T-cell (primary cell): ENCODE data around the gene GALNTL6. TPM values are rescaled to one million over a fixed set of nuclear protein-coding genes. Genes with fewer than 3 reads are reported as not detected.
"Not testable (repeated sequence)": the region's sequence is repeated elsewhere in the genome, so short reads cannot be mapped to it uniquely, and the experiment has no call there.

Source experiments
- ATAC-seq, 4 experiments: fragments of 200-7000 bp in 3 of 4; fragments of 150-1000 bp in 1 of 4; cut with Tn5 transposase; replicated peaks in 1 of 4; 1 replicate in 3 of 4; 2 replicates in 1 of 4; pipeline ENCODE4 v1.10.0; 2021; ENCODE audit warnings: moderate library complexity in 3 of 4, mild to moderate bottlenecking in 2 of 4, moderate number of reproducible peaks in 1 of 4
- CTCF ChIA-PET, 2 donors: fragments of 300-600 bp; sonication (Branson Sonifier 250); formaldehyde crosslinking; loops; one replicate each; lab custom pipeline; 2022; ENCODE audit warnings: antibody characterized with exemption in 2 of 2; lab: Charles Lee
- POLR2A ChIA-PET, 2 donors: fragments of 300-600 bp; sonication (Branson Sonifier 250); formaldehyde crosslinking; loops; one replicate each; lab custom pipeline; 2022; ENCODE audit warnings: antibody characterized with exemption in 2 of 2; lab: Charles Lee
- DNase-seq, 35 experiments: peaks; one replicate each; pipeline versions ENCODE4 v3.0.0 to v3.0.0-alpha.2; 2013 to 2023
- H3K27ac ChIP-seq: one replicate; pipeline ENCODE4 v1.5.1; 2013; ENCODE audit warnings: low read length
- H3K27me3 ChIP-seq, 2 experiments: replicated peaks in 1 of 2; 1 replicate in 1 of 2; 2 replicates in 1 of 2; pipeline versions ENCODE4 v1.6.1 to v1.7.0; 2013; ENCODE audit warnings: low read length in 1 of 2, mixed read lengths in 1 of 2; ENCODE audit not compliant: control insufficient read depth in 2 of 2, insufficient read depth in 2 of 2; ENCODE audit errors: extremely low read depth in 1 of 2
- H3K36me3 ChIP-seq, 2 donors: 1 replicate in 1 of 2; 2 replicates in 1 of 2; pipeline versions ENCODE4 v1.6.1 to v1.7.0; 2013; ENCODE audit warnings: low read length in 1 of 2; ENCODE audit not compliant: control insufficient read depth in 2 of 2, insufficient read depth in 1 of 2; ENCODE audit errors: extremely low read depth in 1 of 2
- H3K4me1 ChIP-seq, 2 experiments: 1 replicate in 1 of 2; 2 replicates in 1 of 2; pipeline versions ENCODE4 v1.6.1 to v1.7.0; 2013; ENCODE audit warnings: low read length in 2 of 2, mixed read lengths in 1 of 2; ENCODE audit not compliant: insufficient read depth in 2 of 2, control insufficient read depth in 1 of 2; ENCODE audit errors: extremely low read depth in 1 of 2
- H3K4me3 ChIP-seq, 2 donors: 1 replicate in 1 of 2; 2 replicates in 1 of 2; pipeline versions ENCODE4 v1.5.1 to v1.7.0; 2013; ENCODE audit warnings: mild to moderate bottlenecking in 2 of 2, low read length in 1 of 2, moderate library complexity in 1 of 2; ENCODE audit not compliant: control insufficient read depth in 1 of 2; ENCODE audit errors: extremely low read depth in 1 of 2
- H3K9me3 ChIP-seq: 2 replicates; pipeline ENCODE4 v1.7.0; 2013
- H3K27ac Mint-ChIP-seq, 2 donors: one replicate each; pipeline ENCODE4 v1.8.0; 2020 to 2021; ENCODE audit warnings: mild to moderate bottlenecking in 2 of 2, mixed read lengths in 2 of 2
- H3K27me3 Mint-ChIP-seq, 2 donors: one replicate each; pipeline ENCODE4 v1.8.0; 2021 to 2022; ENCODE audit warnings: mixed read lengths in 2 of 2
- H3K36me3 Mint-ChIP-seq: one replicate; pipeline ENCODE4 v1.8.0; 2021; ENCODE audit warnings: mixed read lengths
- H3K4me1 Mint-ChIP-seq, 3 donors: one replicate each; pipeline ENCODE4 v1.8.0; 2020 to 2022; ENCODE audit warnings: mixed read lengths in 3 of 3, mild to moderate bottlenecking in 1 of 3
- H3K4me3 Mint-ChIP-seq, 3 donors: one replicate each; pipeline ENCODE4 v1.8.0; 2020 to 2022; ENCODE audit warnings: mild to moderate bottlenecking in 3 of 3, mixed read lengths in 3 of 3, moderate library complexity in 3 of 3
- H3K9me3 Mint-ChIP-seq, 3 donors: one replicate each; pipeline ENCODE4 v1.8.0; 2020 to 2022; ENCODE audit warnings: mixed read lengths in 3 of 3
- WGBS: methylation state at CpG from one replicate; pipeline ENCODE4 v1.1.5; 2013; ENCODE audit warnings: missing lambda C conversion rate; ENCODE audit not compliant: insufficient coverage; 5-methylcytosine and 5-hydroxymethylcytosine counted together
- total RNA-seq, 35 experiments: library from RNA in 6 of 35; stranded (reverse) in 6 of 35; fragments of 120-200 nt in 1 of 35; gene quantifications; one replicate each; pipeline versions ENCODE4 v1.2.1 to v1.2.4 and lab custom pipeline; 2013 to 2026

GALNTL6 gene
- total RNA-seq, 5 donors from 2014 or later (not counting 1 experiment from before 2014, with no cell fraction given), result not detected

DNA sequence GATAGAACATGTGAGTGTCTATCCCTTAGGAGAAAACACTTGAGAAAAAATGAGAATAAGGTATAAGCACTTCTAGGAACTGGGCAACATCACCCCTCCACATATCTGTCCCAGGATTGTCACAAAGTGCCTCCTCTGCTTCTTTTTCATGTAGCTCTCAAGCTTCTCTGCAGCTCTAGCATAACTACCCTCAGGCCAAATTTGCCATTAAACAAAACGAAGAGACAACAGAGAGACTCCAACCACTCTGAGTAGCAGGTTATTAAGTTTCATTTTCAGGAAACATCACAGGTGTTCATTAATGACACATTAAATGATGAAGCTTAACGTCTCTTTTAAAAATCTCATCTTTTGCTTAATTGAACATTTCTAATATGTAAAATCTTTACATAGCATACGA is 580.0 kb downstream of the GALNTL6 start:
- ChIA-PET POLR2A (no interaction called here), CTCF (no interaction called here)
- H3K27ac ChIP-seq, result no peak overlapping the region
- H3K4me1 ChIP-seq, result no peaks in the 10 kb centered on the region
- no peaks in the 10 kb centered on the region for H3K4me1 Mint-ChIP-seq
- DNase-seq, result no peak
- no peak for ATAC-seq
- no peaks in the 10 kb centered on the region for H3K36me3 ChIP-seq
- H3K9me3 ChIP-seq, result no peaks in the 10 kb centered on the region
- H3K4me3 ChIP-seq, result no peak overlapping the region
- H3K36me3 Mint-ChIP-seq, result no peaks in the 10 kb centered on the region
- no peaks in the 10 kb centered on the region for H3K27me3 Mint-ChIP-seq
- H3K27ac Mint-ChIP-seq, result no peak overlapping the region
- no CpG with 5 or more reads among the region's 3 CpGs for WGBS
- no peak overlapping the region for H3K4me3 Mint-ChIP-seq
- H3K9me3 Mint-ChIP-seq, result peaks cover 0 to 8% (median 2%) of the 10 kb centered on the region in 3 donors
- no peaks in the 10 kb centered on the region for H3K27me3 ChIP-seq

DNA sequence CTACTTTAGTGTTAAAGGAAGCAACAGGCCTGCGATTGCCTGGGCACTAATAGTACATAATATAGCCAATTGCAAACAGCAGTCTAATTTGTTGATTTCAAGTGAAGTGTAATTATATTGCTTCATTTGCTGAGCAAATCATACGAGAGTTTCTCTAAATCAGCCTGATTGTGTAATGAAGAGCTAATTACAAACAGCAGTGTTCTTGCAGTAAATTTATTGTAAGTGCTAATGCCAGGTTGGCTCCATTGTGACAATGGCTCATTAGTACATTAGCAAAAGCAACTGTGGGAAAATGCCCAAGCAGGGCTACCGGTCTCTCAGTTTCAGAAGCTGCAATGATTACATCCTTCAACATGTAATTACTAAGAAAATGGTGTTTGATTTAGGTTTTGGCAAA is 591.5 kb downstream of the GALNTL6 start:
- Mint-ChIP-seq H3K4me3 (no peak overlapping the region), H3K9me3 (peaks cover 2 to 10% (median 7%) of the 10 kb centered on the region in 3 donors), H3K4me1 (no peaks in the 10 kb centered on the region), H3K36me3 (no peaks in the 10 kb centered on the region), H3K27me3 (no peaks in the 10 kb centered on the region), H3K27ac (no peak overlapping the region)
- H3K4me3 ChIP-seq, result no peak overlapping the region
- DNase-seq, result no peak
- no peaks in the 10 kb centered on the region for H3K4me1 ChIP-seq
- no peaks in the 10 kb centered on the region for H3K36me3 ChIP-seq
- no peaks in the 10 kb centered on the region for H3K27me3 ChIP-seq
- no peak overlapping the region for H3K27ac ChIP-seq
- no peak for ATAC-seq
- no peaks in the 10 kb centered on the region for H3K9me3 ChIP-seq
- CTCF ChIA-PET, result interaction anchor here in 1 of 2 donors (0.6 kb wide), 1 partner anchor 141 kb away, joined by 3 read pairs; no protein-coding TSS in a partner anchor
- POLR2A ChIA-PET, result no interaction called here
- 82% methylated on average over 1 of the region's 3 CpGs for WGBS

DNA sequence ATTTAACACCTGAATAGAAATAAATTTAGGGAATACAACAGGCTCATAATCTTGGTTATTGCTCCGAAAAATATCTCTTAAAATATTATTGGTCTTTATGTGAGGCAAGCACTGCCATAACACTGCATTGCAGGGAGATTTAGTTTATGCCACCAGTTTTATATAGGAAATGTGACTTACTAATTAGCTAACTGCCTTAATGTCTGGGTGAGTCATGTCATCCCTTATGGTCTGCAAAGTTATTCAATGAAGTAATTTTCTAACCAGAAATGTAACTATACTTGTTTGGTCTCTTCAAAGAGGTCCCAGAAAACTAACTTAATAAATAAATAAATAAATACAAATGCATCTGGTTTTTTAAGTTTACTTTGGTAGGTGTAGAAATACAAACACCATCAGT is 597.2 kb downstream of the GALNTL6 start:
- ChIA-PET CTCF (no interaction called here), POLR2A (no interaction called here)
- Histone ChIP-seq H3K9me3 (no peaks in the 10 kb centered on the region), H3K27ac (no peak overlapping the region), H3K27me3 (no peaks in the 10 kb centered on the region), H3K4me1 (no peaks in the 10 kb centered on the region), H3K4me3 (no peak overlapping the region), H3K36me3 (no peaks in the 10 kb centered on the region)
- no peaks in the 10 kb centered on the region for H3K27me3 Mint-ChIP-seq
- no peaks in the 10 kb centered on the region for H3K36me3 Mint-ChIP-seq
- H3K4me1 Mint-ChIP-seq, result no peaks in the 10 kb centered on the region
- no CpG with 5 or more reads among the region's 1 CpG for WGBS
- H3K27ac Mint-ChIP-seq, result no peak overlapping the region
- ATAC-seq (no peak), DNase-seq (no peak)
- H3K4me3 Mint-ChIP-seq, result no peak overlapping the region
- peaks cover 0 to 5% (median 4%) of the 10 kb centered on the region in 3 donors for H3K9me3 Mint-ChIP-seq

DNA sequence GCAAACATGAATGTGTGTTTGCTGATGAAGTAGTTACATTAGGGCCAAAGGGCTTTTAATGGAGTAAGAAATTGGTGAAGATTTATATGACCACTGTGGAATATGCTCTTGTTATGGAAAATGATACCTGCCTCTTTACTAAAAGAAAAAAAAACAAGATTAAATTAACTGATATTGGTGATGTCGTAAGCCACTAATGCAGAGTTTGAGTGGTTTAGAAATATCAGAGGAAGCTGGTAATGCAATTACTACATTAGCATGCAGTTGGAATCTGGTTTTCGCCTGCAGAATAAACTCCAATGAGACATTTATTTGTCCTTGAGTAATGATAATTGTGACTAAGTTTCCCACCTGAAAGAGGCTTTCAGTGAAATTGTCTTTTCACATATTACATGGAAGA is 597.9 kb downstream of the GALNTL6 start:
- Histone ChIP-seq H3K27me3 (no peaks in the 10 kb centered on the region), H3K4me1 (no peaks in the 10 kb centered on the region), H3K4me3 (no peak overlapping the region), H3K9me3 (no peaks in the 10 kb centered on the region), H3K27ac (no peak overlapping the region), H3K36me3 (no peaks in the 10 kb centered on the region)
- POLR2A ChIA-PET, result no interaction called here
- no peak for DNase-seq
- Mint-ChIP-seq H3K36me3 (no peaks in the 10 kb centered on the region), H3K27me3 (no peaks in the 10 kb centered on the region), H3K27ac (no peak overlapping the region), H3K4me1 (no peaks in the 10 kb centered on the region), H3K4me3 (no peak overlapping the region), H3K9me3 (peaks cover 0 to 7% (median 4%) of the 10 kb centered on the region in 3 donors)
- no peak for ATAC-seq
- 100% methylated on average over 2 of the region's 2 CpGs for WGBS
- CTCF ChIA-PET, result no interaction called here

DNA sequence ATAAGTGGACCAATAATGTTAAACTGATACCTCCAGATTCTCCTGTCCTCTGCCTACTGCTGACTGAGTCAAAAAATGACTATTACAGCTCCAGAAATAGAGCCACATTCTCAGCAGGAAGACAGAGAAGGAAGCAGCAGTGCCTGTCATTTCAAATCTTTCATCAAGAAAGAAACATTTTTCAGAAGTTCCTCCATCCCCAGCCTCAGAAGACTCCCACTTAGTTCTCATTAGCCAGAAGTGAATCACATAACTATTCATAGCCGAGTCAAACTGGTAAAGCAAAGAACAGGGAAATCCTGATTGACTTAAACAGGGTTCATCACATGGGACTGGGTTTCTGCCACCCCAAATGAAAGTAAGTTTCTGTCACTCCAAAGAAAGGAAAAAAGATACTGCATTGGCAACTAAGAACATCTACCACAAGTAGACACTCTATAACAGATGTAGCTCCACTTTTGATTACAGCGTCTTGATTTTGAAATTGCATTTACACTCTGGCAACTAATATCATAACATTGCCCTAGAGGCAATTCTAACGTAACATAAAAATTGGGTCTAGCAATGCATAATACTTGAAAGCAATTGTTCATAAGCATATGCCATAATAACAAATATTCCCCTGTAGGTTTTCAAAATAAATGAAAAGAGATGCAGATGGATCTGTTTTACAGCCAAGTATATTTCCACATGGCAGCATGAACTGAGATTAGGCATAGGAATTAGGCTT is 599.8 kb downstream of the GALNTL6 start:
- ATAC-seq, result no peak

DNA sequence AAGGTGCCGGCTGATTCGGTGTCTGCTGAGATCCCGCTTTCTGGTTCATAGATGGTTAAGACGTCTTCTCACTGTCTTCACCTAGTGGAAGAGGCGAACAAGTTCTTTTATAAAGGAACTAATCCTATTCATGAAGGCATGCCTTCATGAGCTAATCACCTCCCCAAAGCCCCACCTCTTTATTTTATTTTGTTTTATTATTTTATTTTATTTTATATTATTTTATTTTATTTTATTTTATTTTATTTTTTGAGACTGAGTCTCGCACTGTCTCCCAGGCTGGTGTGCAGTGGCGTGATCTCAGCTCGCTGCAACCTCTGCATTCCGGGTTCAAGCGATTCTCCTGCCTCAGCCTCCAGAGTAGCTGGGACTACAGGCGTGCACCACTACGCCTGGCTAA is 615.8 kb downstream of the GALNTL6 start:
- H3K4me3 ChIP-seq, H3K27me3 Mint-ChIP-seq, H3K27me3 ChIP-seq, POLR2A ChIA-PET, H3K36me3 ChIP-seq, H3K4me3 Mint-ChIP-seq, H3K4me1 Mint-ChIP-seq, DNase-seq, H3K36me3 Mint-ChIP-seq, H3K9me3 ChIP-seq, ATAC-seq, H3K27ac Mint-ChIP-seq, H3K4me1 ChIP-seq, CTCF ChIA-PET, H3K27ac ChIP-seq: not testable (repeated sequence)
- peaks cover 0 to 13% (median 4%) of the 10 kb centered on the region in 3 donors for H3K9me3 Mint-ChIP-seq
- 99% methylated on average over 10 of the region's 12 CpGs for WGBS

More for the DNA sequence above, 599.8 kb downstream of the GALNTL6 start:
- Mint-ChIP-seq H3K4me3 (no peak overlapping the region), H3K9me3 (peaks cover 0 to 5% (median 0%) of the 10 kb centered on the region in 3 donors), H3K4me1 (no peaks in the 10 kb centered on the region), H3K36me3 (no peaks in the 10 kb centered on the region), H3K27me3 (no peaks in the 10 kb centered on the region), H3K27ac (no peak overlapping the region)
- H3K27me3 ChIP-seq, result no peaks in the 10 kb centered on the region
- WGBS, result no CpG with 5 or more reads among the region's 3 CpGs
- POLR2A ChIA-PET, result no interaction called here
- DNase-seq, result no peak
- H3K4me1 ChIP-seq, result no peaks in the 10 kb centered on the region
- CTCF ChIA-PET, result no interaction called here
- H3K9me3 ChIP-seq, result no peaks in the 10 kb centered on the region
- no peak overlapping the region for H3K27ac ChIP-seq
- H3K36me3 ChIP-seq, result no peaks in the 10 kb centered on the region
- no peak overlapping the region for H3K4me3 ChIP-seq
